ENCODE results near the gene PNPLA3. TPM values are rescaled to one million over a fixed set of nuclear protein-coding genes. Genes with fewer than 3 reads are reported as not detected.

Gene PNPLA3
- polyA plus RNA-seq, 4 donors: 0.22 to 4.0 (median 0.53) TPM; not detected in 1

GRCh38 chr22:43955040-43955882 is 31.7 kb downstream of the PNPLA3 start, which contains the start of gene SAMM50:
SAMM50 (plus strand) TSS chr22:43955442; CDS start chr22:43955578, 136 bp downstream.
- WGBS, 3 donors: 0 to 1% (median 0%) methylated on average over 68 to 74 of the region's 74 CpGs
- no peaks in the 10 kb centered on the region for H3K9me3 ChIP-seq (ENCODE audit: control insufficient read depth in 2 of 2, insufficient read depth in 1 of 2, low read depth in 1 of 2, low read length in 1 of 2)
- peak within 1 kb of the TSS; percentile 76 to 95 (median 88) for H3K27ac ChIP-seq (ENCODE audit: low read depth in 1 of 3, low read length in 2 of 3)
- no peaks in the 10 kb centered on the region for H3K27me3 ChIP-seq (ENCODE audit: control insufficient read depth in 3 of 3, insufficient read depth in 3 of 3, low read length in 3 of 3)
- H3K4me1 ChIP-seq (ENCODE audit: control insufficient read depth in 3 of 3, insufficient read depth in 2 of 3, low read depth in 1 of 3, low read length in 2 of 3): peaks cover 0 to 8% (median 5%) of the 10 kb centered on the region in 3 donors
- H3K36me3 ChIP-seq (ENCODE audit: control insufficient read depth in 3 of 3, insufficient read depth in 2 of 3, low read depth in 1 of 3, low read length in 3 of 3): no peaks in the 10 kb centered on the region
- no peak for FAIRE-seq
- H3K4me3 ChIP-seq (ENCODE audit: low read depth in 1 of 3, low read length in 3 of 3): peak within 1 kb of the TSS; percentile 55 to 90 (median 82)
- DNase-seq: peak; percentile 95 to 96

GRCh38 chr22:43955883-43956782 is 32.5 kb downstream of the PNPLA3 start:
- DNase-seq (no peak), FAIRE-seq (no peak)
- H3K9me3 ChIP-seq (ENCODE audit: control insufficient read depth in 2 of 2, insufficient read depth in 1 of 2, low read depth in 1 of 2, low read length in 1 of 2): no peaks in the 10 kb centered on the region
- peak overlapping the region; percentile 76 to 95 (median 88) for H3K27ac ChIP-seq (ENCODE audit: low read depth in 1 of 3, low read length in 2 of 3)
- 39 to 43% (median 42%) methylated on average over 17 of the region's 17 CpGs for WGBS, 3 donors
- peaks cover 0 to 8% (median 5%) of the 10 kb centered on the region in 3 donors for H3K4me1 ChIP-seq (ENCODE audit: control insufficient read depth in 3 of 3, insufficient read depth in 2 of 3, low read depth in 1 of 3, low read length in 2 of 3)
- H3K4me3 ChIP-seq (ENCODE audit: low read depth in 1 of 3, low read length in 3 of 3): peak overlapping the region; percentile 55 to 90 (median 82)
- no peaks in the 10 kb centered on the region for H3K27me3 ChIP-seq (ENCODE audit: control insufficient read depth in 3 of 3, insufficient read depth in 3 of 3, low read length in 3 of 3)
- no peaks in the 10 kb centered on the region for H3K36me3 ChIP-seq (ENCODE audit: control insufficient read depth in 3 of 3, insufficient read depth in 2 of 3, low read depth in 1 of 3, low read length in 3 of 3)

- Histone ChIP-seq H3K36me3 (ENCODE audit: control insufficient read depth in 3 of 3, insufficient read depth in 2 of 3, low read depth in 1 of 3, low read length in 3 of 3) (no peaks in the 10 kb centered on the region), H3K27ac (ENCODE audit: low read depth in 1 of 3, low read length in 2 of 3) (no peak overlapping the region), H3K9me3 (ENCODE audit: control insufficient read depth in 2 of 2, insufficient read depth in 1 of 2, low read depth in 1 of 2, low read length in 1 of 2) (no peaks in the 10 kb centered on the region), H3K4me3 (ENCODE audit: low read depth in 1 of 3, low read length in 3 of 3) (no peak overlapping the region), H3K4me1 (ENCODE audit: control insufficient read depth in 3 of 3, insufficient read depth in 2 of 3, low read depth in 1 of 3, low read length in 2 of 3) (peaks cover 0 to 8% (median 5%) of the 10 kb centered on the region in 3 donors), H3K27me3 (ENCODE audit: control insufficient read depth in 3 of 3, insufficient read depth in 3 of 3, low read length in 3 of 3) (no peaks in the 10 kb centered on the region)
- FAIRE-seq (no peak), DNase-seq (no peak)
- 74 to 76% (median 74%) methylated on average over 9 of the region's 9 CpGs for WGBS, 3 donors
Measured at GRCh38 chr22:43956805-43957463, 33.3 kb downstream of the PNPLA3 start.

DNA sequence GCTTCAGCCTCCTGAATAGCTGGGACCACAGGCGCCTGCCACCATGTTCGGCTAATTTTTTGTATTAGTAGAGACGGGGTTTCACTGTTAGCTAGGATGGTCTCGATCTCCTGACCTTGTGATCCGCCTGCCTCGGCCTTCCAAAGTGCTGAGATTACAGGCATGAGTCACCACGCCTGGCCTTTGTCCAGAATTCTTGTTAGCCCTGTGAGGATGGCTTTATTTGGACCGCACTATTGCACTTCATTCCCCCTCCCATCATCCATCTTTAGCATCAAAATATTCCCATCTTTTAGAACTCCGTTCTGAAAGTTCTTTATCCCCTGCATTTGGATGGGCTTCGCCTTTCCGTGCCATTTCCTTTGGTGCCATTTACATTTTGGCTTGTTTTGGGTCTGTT is 34.3 kb downstream of the PNPLA3 start:
- H3K4me3 ChIP-seq (ENCODE audit: low read depth in 1 of 3, low read length in 3 of 3): no peak overlapping the region
- H3K27ac ChIP-seq (ENCODE audit: low read depth in 1 of 3, low read length in 2 of 3): no peak overlapping the region
- WGBS, 3 donors: 79 to 82% (median 79%) methylated on average over 11 of the region's 11 CpGs
- H3K27me3 ChIP-seq (ENCODE audit: control insufficient read depth in 3 of 3, insufficient read depth in 3 of 3, low read length in 3 of 3): no peaks in the 10 kb centered on the region
- H3K4me1 ChIP-seq (ENCODE audit: control insufficient read depth in 3 of 3, insufficient read depth in 2 of 3, low read depth in 1 of 3, low read length in 2 of 3): peaks cover 0 to 8% (median 5%) of the 10 kb centered on the region in 3 donors
- no peaks in the 10 kb centered on the region for H3K9me3 ChIP-seq (ENCODE audit: control insufficient read depth in 2 of 2, insufficient read depth in 1 of 2, low read depth in 1 of 2, low read length in 1 of 2)
- FAIRE-seq (no peak), DNase-seq (no peak)
- H3K36me3 ChIP-seq (ENCODE audit: control insufficient read depth in 3 of 3, insufficient read depth in 2 of 3, low read depth in 1 of 3, low read length in 3 of 3): no peaks in the 10 kb centered on the region

- no peak overlapping the region for H3K4me3 ChIP-seq (ENCODE audit: low read depth in 1 of 3, low read length in 3 of 3)
- FAIRE-seq (no peak), DNase-seq (no peak)
- no peaks in the 10 kb centered on the region for H3K9me3 ChIP-seq (ENCODE audit: control insufficient read depth in 2 of 2, insufficient read depth in 1 of 2, low read depth in 1 of 2, low read length in 1 of 2)
- WGBS, 3 donors: 95 to 99% (median 96%) methylated on average over 10 of the region's 10 CpGs
- no peaks in the 10 kb centered on the region for H3K27me3 ChIP-seq (ENCODE audit: control insufficient read depth in 3 of 3, insufficient read depth in 3 of 3, low read length in 3 of 3)
- H3K36me3 ChIP-seq (ENCODE audit: control insufficient read depth in 3 of 3, insufficient read depth in 2 of 3, low read depth in 1 of 3, low read length in 3 of 3): peaks cover 13 to 46% (median 35%) of the 10 kb centered on the region in 3 donors
- H3K4me1 ChIP-seq (ENCODE audit: control insufficient read depth in 3 of 3, insufficient read depth in 2 of 3, low read depth in 1 of 3, low read length in 2 of 3): no peaks in the 10 kb centered on the region
- H3K27ac ChIP-seq (ENCODE audit: low read depth in 1 of 3, low read length in 2 of 3): no peak overlapping the region
Measured at GRCh38 chr22:43964314-43964857, 40.8 kb downstream of the PNPLA3 start.

GRCh38 chr22:43967069-43967468 is 43.5 kb downstream of the PNPLA3 start:
- WGBS, 3 donors: 95 to 100% (median 95%) methylated on average over 7 of the region's 7 CpGs
- no peaks in the 10 kb centered on the region for H3K27me3 ChIP-seq (ENCODE audit: control insufficient read depth in 3 of 3, insufficient read depth in 3 of 3, low read length in 3 of 3)
- no peak for FAIRE-seq

GRCh38 chr22:43968614-43969013 is 45.0 kb downstream of the PNPLA3 start:
- no peaks in the 10 kb centered on the region for H3K4me1 ChIP-seq (ENCODE audit: control insufficient read depth in 3 of 3, insufficient read depth in 2 of 3, low read depth in 1 of 3, low read length in 2 of 3)
- H3K9me3 ChIP-seq (ENCODE audit: control insufficient read depth in 2 of 2, insufficient read depth in 1 of 2, low read depth in 1 of 2, low read length in 1 of 2): no peaks in the 10 kb centered on the region
- 97% methylated on average over 7 of the region's 7 CpGs for WGBS, 3 donors
- DNase-seq: no peak
- no peak overlapping the region for H3K4me3 ChIP-seq (ENCODE audit: low read depth in 1 of 3, low read length in 3 of 3)
- H3K36me3 ChIP-seq (ENCODE audit: control insufficient read depth in 3 of 3, insufficient read depth in 2 of 3, low read depth in 1 of 3, low read length in 3 of 3): peaks cover 22 to 60% (median 38%) of the 10 kb centered on the region in 3 donors
- no peak overlapping the region for H3K27ac ChIP-seq (ENCODE audit: low read depth in 1 of 3, low read length in 2 of 3)
- FAIRE-seq: no peak
- no peaks in the 10 kb centered on the region for H3K27me3 ChIP-seq (ENCODE audit: control insufficient read depth in 3 of 3, insufficient read depth in 3 of 3, low read length in 3 of 3)

More at GRCh38 chr22:43967069-43967468, 43.5 kb downstream of the PNPLA3 start:
- Histone ChIP-seq H3K9me3 (ENCODE audit: control insufficient read depth in 2 of 2, insufficient read depth in 1 of 2, low read depth in 1 of 2, low read length in 1 of 2) (no peaks in the 10 kb centered on the region), H3K4me3 (ENCODE audit: low read depth in 1 of 3, low read length in 3 of 3) (no peak overlapping the region), H3K36me3 (ENCODE audit: control insufficient read depth in 3 of 3, insufficient read depth in 2 of 3, low read depth in 1 of 3, low read length in 3 of 3) (peaks cover 13 to 54% (median 39%) of the 10 kb centered on the region in 3 donors), H3K4me1 (ENCODE audit: control insufficient read depth in 3 of 3, insufficient read depth in 2 of 3, low read depth in 1 of 3, low read length in 2 of 3) (no peaks in the 10 kb centered on the region), H3K27ac (ENCODE audit: low read depth in 1 of 3, low read length in 2 of 3) (no peak overlapping the region)
- DNase-seq: no peak
